H54 (cell line): Measurements from ENCODE around the gene SLC34A3.
"Not testable (repeated sequence)": the region's sequence is repeated elsewhere in the genome, so short reads cannot be mapped to it uniquely, and the experiment has no call there.

Experiments
- DNase-seq: peaks from one replicate; pipeline ENCODE4 v3.0.0; 2011; ENCODE audit warnings: low spot score, mixed read lengths; ENCODE audit not compliant: insufficient read length
- FAIRE-seq: peaks from 3 replicates; lab custom pipeline; 2011; peaks lifted over from hg19 to GRCh38; lab: Jason Lieb, UNC
- POLR2A ChIP-seq: IDR thresholded peaks from 2 replicates; pipeline ENCODE4 v1.6.1; 2011; ENCODE audit warnings: low read depth, mild to moderate bottlenecking, low read length

The SLC34A3 gene

DNA sequence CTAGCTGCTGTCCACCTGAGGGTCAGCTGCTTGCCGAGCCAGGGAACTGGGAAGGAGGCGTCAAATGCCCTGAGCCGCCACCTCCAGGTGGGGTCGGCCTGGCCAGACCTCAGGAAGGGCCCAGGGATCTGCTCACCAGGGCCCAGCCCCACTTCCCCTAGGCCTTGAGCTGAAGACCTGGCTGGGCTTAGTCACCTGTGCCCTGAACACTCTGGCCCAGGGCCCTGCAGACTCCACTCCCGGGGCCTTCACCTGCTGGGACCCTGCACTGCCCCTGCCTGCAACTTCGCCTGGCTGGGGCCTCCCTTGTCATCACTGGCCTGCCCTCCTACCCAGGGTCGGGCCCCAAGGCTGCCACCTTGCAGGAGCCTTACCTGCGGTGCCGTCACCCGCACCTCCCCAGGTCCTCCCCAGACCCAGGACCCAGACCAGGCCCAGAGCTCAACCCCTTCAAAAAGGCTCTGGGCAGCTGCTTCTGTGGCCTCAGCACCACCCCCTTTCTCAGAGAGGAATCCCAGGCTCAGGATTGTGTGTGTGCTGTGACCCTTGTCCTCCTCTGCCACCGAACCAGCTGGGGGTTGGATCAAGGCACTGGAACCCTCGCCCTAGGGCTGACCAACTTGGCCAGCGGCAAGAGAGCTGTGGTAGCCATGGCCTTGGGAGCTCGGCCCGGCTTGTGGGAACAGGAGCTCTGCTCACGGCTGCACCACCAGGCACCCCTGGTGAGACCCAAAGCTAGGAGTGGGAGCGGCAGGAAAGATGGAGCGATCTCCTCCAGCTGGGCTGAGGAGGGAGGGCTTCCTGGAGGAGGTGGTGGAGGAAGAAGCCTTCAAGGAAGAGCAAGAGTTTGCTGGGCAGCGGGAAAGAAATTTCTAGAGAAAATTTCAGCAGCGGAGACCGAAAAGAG lies 23.3 kb downstream of the SLC34A3 start:
- TF ChIP-seq POLR2A = no peak
- DNase-seq = no peak
- no peak for FAIRE-seq

- DNase-seq (peak; percentile 100), FAIRE-seq (no peak)
- peak; percentile 96 for TF ChIP-seq POLR2A
These were observed 24.1 kb downstream of the SLC34A3 start, which contains the start of gene NELFB for GRCh38 chr9:137254624-137255447. Gene NELFB, plus strand, starts transcription at chr9:137255327.

- peak; percentile 92 for DNase-seq
- TF ChIP-seq POLR2A = no peak
- FAIRE-seq = no peak
These were observed 24.9 kb downstream of the SLC34A3 start for GRCh38 chr9:137255448-137256114.

DNA sequence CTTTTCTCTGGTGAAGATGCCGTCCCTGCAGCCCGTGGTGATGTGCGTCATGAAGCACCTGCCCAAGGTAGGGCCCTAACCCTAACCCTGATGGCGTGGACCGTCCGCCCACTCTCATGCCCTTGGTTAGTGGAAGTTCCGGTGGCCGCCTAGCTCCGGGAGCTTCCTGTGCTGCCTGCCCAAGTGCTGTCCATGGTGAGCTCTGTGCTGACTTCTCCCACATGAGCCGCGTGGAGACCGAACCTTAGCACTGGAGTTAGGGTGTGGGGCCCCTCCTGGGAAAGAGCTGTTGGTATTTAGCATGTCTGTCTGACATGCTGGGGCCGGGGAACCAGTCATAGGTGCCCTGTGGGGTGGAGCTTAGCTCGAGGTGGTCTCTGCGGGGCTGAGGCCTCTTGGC lies 25.7 kb downstream of the SLC34A3 start:
- no peak for TF ChIP-seq POLR2A
- no peak for FAIRE-seq

DNA sequence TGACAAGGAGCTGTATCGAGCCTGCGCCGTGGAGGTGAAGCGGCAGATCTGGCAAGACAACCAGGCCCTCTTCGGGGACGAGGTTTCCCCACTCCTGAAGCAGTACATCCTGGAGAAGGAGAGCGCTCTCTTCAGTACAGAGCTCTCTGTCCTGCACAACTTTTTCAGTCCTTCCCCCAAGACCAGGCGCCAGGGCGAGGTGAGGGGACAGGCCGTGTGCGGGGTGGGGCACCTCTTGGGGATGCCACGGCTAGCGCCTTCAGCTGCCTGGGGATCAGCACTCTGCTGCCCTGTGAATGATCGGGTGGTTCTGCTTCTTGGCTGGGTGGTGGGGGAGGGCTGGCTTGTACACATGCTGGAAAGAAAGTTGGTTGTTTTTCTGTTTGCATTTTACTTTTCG lies 26.2 kb downstream of the SLC34A3 start:
- no peak for DNase-seq
- no peak for FAIRE-seq
- TF ChIP-seq POLR2A = no peak

More for the DNA sequence above, 25.7 kb downstream of the SLC34A3 start:
- no peak for DNase-seq

DNA sequence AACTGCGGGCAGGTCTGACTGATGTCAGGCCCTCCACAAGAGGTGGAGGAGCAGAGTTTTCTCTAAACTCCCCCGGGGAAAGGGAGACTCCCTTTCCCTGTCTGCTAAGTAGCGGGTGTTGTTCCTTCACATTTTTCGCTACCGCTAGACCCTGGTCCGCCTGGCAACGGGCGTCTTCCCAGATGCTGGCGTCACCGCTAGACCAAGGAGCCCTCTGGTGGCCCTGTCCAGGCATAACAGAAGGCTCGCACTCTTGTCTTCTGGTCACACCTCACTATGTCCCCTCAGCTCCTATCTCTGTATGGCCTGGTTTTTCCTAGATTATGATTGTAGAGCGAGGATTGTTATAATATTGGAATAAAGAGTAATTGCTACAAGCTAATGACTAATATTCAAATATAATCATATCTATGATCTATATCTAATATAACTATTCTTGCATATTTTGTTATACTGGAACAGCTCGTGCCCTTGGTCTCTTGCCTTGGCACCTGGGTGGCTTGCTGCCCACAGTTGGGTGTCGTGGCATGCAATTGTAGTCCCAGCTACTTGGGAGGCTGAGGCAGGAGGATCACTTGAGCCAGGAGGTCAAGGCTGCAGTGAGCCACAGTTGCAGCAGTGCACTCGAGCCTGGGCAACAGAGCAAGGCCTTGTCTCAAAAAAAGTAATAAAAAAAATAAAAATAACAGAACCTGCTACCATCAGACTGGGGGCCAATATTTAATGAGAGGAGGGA lies 31.6 kb downstream of the SLC34A3 start:
- not testable (repeated sequence) for FAIRE-seq, DNase-seq

DNA sequence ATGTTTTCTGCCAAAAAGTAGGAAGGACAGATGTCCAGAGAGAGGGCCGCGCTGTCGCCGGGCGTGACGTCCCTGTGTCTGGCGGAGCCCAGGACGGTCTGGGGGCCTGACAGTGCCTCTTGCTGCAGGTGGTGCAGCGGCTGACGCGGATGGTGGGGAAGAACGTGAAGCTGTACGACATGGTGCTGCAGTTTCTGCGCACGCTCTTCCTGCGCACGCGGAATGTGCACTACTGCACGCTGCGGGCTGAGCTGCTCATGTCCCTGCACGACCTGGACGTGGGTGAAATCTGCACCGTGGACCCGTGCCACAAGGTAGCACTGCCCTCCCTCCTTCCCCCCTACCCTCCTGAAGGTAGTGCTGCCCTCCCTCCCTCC lies 32.2 kb downstream of the SLC34A3 start:
- no peak for DNase-seq
- FAIRE-seq = no peak
- TF ChIP-seq POLR2A = no peak

GRCh38 chr9:137263506-137263905 lies 32.8 kb downstream of the SLC34A3 start:
- TF ChIP-seq POLR2A = no peak
- DNase-seq = no peak
- no peak for FAIRE-seq

- no peak for DNase-seq
- TF ChIP-seq POLR2A = no peak
- FAIRE-seq = no peak
These were observed 33.4 kb downstream of the SLC34A3 start for GRCh38 chr9:137264067-137264466.

- no peak for TF ChIP-seq POLR2A
- FAIRE-seq = no peak
- no peak for DNase-seq
These were observed 34.9 kb downstream of the SLC34A3 start for GRCh38 chr9:137265496-137266161.

DNA sequence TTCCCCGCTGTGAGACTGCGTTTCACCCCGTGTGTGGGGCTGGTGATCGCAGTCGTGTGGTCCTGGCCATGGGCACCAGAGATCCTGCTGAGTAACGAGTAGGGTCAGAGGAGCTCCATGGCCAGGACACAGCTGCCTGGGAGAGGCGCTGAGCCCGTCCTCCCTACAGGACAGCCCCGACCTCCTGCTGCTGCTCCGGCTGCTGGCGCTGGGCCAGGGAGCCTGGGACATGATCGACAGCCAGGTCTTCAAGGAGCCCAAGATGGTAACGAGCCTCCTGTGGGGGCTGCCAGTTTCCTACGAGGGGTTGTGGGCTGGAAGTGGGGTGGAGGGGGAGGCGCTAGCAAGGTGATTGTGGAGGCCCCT lies 35.4 kb downstream of the SLC34A3 start:
- DNase-seq = no peak
- FAIRE-seq = no peak
- no peak for TF ChIP-seq POLR2A

DNA sequence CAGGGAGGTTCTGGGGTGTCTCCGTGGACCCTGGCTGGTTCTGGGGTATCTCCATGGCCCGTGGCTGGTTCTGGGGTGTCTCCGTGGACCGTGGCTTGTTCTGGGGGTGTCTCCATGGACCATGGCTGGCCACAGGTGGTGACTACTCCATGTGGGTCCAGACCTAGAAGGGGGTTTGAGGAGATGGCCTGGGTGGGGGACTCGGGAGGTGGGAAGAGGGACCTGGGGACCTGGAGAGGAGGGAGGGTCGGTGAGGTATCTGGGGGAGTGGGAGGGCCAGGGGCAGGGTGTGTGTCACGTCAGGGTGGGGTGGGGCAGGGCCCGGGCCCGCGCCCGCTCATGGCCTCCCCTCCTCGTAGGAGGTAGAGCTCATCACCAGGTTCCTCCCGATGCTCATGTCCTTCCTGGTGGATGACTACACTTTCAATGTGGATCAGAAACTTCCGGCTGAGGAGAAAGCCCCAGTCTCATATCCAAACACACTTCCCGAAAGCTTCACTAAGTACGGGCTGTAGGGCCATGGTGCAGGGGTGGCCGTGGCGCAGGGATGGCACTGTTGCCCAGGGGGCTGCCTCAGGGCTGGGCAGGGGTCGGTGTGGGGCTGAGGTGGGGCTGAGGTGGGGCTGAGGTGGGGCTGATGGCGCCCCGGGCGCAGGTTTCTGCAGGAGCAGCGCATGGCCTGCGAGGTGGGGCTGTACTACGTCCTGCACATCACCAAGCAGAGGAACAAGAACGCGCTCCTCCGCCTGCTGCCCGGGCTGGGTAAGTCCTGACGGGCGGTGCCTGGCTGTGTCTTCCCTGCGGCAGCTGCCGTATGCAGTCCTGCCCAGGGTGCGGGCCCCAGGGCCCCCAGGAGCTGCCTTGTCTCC lies 36.1 kb downstream of the SLC34A3 start:
- DNase-seq = no peak
- FAIRE-seq = no peak
- TF ChIP-seq POLR2A = no peak
